Activated CD8-positive, alpha-beta memory T cell treated with anti-CD3 and anti-CD28 coated beads for 48 hours (primary cell): ENCODE measurements around the gene NUP210L.

ENCODE experiments used
- DNase-seq, 3 experiments: peaks; one replicate each; pipeline ENCODE4 v3.0.0-alpha.2; 2020; ENCODE audit warnings: low read depth in 2 of 3, low spot score in 2 of 3

NUP210L gene

GRCh38 chr1:153968000-153968363, 186.9 kb downstream of the NUP210L start:
- no peak for DNase-seq

- peak; percentile 55 to 67 (median 58) for DNase-seq
Observed at GRCh38 chr1:153967107-153967999, 187.5 kb downstream of the NUP210L start, which contains the start of gene CREB3L4. Gene CREB3L4, plus strand, starts transcription at chr1:153967902. Its CDS starts 624 bp downstream, at chr1:153968526.

- no peak for DNase-seq
Observed at GRCh38 chr1:153963850-153964331, 191.0 kb downstream of the NUP210L start.

GRCh38 chr1:153963030-153963849, 191.6 kb downstream of the NUP210L start, which contains the start of gene SLC39A1:
Gene SLC39A1, minus strand, starts transcription at chr1:153963537. Its CDS starts 822 bp downstream, at chr1:153962715.
- DNase-seq = peak; percentile 82 to 94 (median 86)

GRCh38 chr1:153962088-153963029, 192.5 kb downstream of the NUP210L start:
- no peak for DNase-seq

- DNase-seq = no peak
Observed at GRCh38 chr1:153961421-153961820, 193.5 kb downstream of the NUP210L start.

- DNase-seq = no peak
Observed at GRCh38 chr1:153960206-153960605, 194.7 kb downstream of the NUP210L start.

GRCh38 chr1:153959454-153959853, 195.4 kb downstream of the NUP210L start:
- no peak for DNase-seq

GRCh38 chr1:153958961-153959260, 196.0 kb downstream of the NUP210L start:
- no peak for DNase-seq

GRCh38 chr1:153958111-153958960, 196.5 kb downstream of the NUP210L start, which contains the start of gene CRTC2:
Gene CRTC2, minus strand, starts transcription at chr1:153958612. Its CDS starts 115 bp downstream, at chr1:153958497.
- peak; percentile 86 to 91 (median 87) for DNase-seq

GRCh38 chr1:153957744-153958110, 197.1 kb downstream of the NUP210L start:
- DNase-seq = peak in 2 of 3 experiments; percentile 14 to 40

- DNase-seq = no peak
Observed at GRCh38 chr1:153956997-153957715, 197.7 kb downstream of the NUP210L start.

GRCh38 chr1:153954826-153955225, 200.0 kb downstream of the NUP210L start:
- DNase-seq = no peak

GRCh38 chr1:153953859-153954365, 201.0 kb downstream of the NUP210L start:
- DNase-seq = no peak

GRCh38 chr1:153951801-153952200, 203.1 kb downstream of the NUP210L start:
- no peak for DNase-seq

GRCh38 chr1:153951183-153951582, 203.7 kb downstream of the NUP210L start:
- no peak for DNase-seq

- peak; percentile 64 to 69 (median 64) for DNase-seq
Observed at GRCh38 chr1:153946622-153947241, 208.1 kb downstream of the NUP210L start, which contains the start of gene DENND4B. Gene DENND4B, minus strand, starts transcription at chr1:153946718. Its CDS starts 2,344 bp downstream, at chr1:153944374.
